Heart left ventricle (tissue), 13 donors: Measurements from ENCODE around the gene AAGAB.

Experiments used
- POLR2A ChIP-seq, 2 donors: fragments of 450-650 bp; IDR thresholded peaks; one replicate each; pipeline ENCODE4 v1.6.1; 2017; ENCODE audit warnings: antibody characterized with exemption in 2 of 2, mild to moderate bottlenecking in 2 of 2, moderate library complexity in 2 of 2
- TF ChIP-seq, protein P1 (sequence below), 12 donors: fragments of 200-600 bp; sonication (generic) in 4 of 12; IDR thresholded peaks; one replicate each; pipeline versions ENCODE4 v1.5.0 to v1.8.0; 2018 to 2022; ENCODE audit warnings: antibody characterized with exemption in 12 of 12, mild to moderate bottlenecking in 5 of 12
- donor health status: ischemic (EF 13 %, LVEDD 7.1; RV severe dilation, severe dysfunction).
- donor health status: DM: no; HTN: yes; CAD: no.
- donor health status: DM: no; HTN: no; CAD: no.
- donor health status: ischemic (EF 25% LVEDD 6.9; RV normal size, moderate dysfunction).
- donor health status: ischemic (EF 25% LVEDD 5.7; RV mildly dilated, moderate dysfunction).
- donor health status: ischemic (EF 35%, LVEDD 5.7; RV mildly dilated, moderate dysfunction).
- donor health status: nonischemic (EF 11% LVEDD 7.7; RV severe dilation, severe dysfunction).
- donor health status: DM: yes; HTN: yes; CAD: no.
- donor health status: PGD.
- donor health status: ischemic (EF 29% LVEDD 5.4; RV normal size, mild dysfunction).
- donor health status: nonischemic (EF 23%, LVEDD 6.1; RV moderate dilation, normal function).

DNA sequence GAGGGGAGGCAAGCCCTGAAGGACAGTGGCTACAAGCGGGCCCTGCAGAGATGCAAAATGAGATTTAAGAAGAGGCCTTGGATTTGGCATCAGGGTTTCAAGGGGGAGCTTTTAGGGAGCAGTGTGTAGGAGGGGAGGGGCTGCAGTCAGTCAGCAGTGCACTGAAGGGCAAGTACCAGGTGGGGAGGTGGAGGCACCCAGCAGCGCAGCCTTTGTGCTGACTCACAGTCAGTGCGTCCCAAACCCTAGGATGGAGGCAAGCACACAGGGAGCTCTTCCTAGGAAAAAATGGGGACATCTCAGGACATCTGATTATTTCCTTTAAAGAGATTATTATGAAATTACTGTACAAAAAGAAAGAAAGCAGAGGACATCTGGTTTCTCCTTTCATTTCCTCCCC is 80.0 kb downstream of the AAGAB start:
- TF ChIP-seq, protein P1, sequence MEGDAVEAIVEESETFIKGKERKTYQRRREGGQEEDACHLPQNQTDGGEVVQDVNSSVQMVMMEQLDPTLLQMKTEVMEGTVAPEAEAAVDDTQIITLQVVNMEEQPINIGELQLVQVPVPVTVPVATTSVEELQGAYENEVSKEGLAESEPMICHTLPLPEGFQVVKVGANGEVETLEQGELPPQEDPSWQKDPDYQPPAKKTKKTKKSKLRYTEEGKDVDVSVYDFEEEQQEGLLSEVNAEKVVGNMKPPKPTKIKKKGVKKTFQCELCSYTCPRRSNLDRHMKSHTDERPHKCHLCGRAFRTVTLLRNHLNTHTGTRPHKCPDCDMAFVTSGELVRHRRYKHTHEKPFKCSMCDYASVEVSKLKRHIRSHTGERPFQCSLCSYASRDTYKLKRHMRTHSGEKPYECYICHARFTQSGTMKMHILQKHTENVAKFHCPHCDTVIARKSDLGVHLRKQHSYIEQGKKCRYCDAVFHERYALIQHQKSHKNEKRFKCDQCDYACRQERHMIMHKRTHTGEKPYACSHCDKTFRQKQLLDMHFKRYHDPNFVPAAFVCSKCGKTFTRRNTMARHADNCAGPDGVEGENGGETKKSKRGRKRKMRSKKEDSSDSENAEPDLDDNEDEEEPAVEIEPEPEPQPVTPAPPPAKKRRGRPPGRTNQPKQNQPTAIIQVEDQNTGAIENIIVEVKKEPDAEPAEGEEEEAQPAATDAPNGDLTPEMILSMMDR (IDR thresholded peaks at IDR 0.05), result no peak
- TF ChIP-seq POLR2A (IDR thresholded peaks at IDR 0.05), result no peak
